Uterus (tissue), 4 donors: Measurements from ENCODE around the gene IGF1R. TPM values are rescaled to one million over a fixed set of nuclear protein-coding genes. Genes with fewer than 3 reads are reported as not detected.
"Not testable (repeated sequence)": the region's sequence is repeated elsewhere in the genome, so short reads cannot be mapped to it uniquely, and the experiment has no call there.

Experiments used
- DNase-seq, 2 donors: peaks; one replicate each; pipeline ENCODE4 v3.0.0-alpha.2; 2019 to 2020
- H3K27ac ChIP-seq, 2 donors: fragments of 200-600 bp; sonication (generic); 1 replicate in 1 of 2; 2 replicates in 1 of 2; pipeline ENCODE4 v1.5.1; 2016 to 2018
- H3K27me3 ChIP-seq, 2 donors: fragments of 200-600 bp; sonication (generic); one replicate each; pipeline ENCODE4 v1.5.1; 2018 to 2019; ENCODE audit warnings: control low read depth in 1 of 2
- H3K36me3 ChIP-seq, 2 donors: fragments of 200-600 bp; sonication (generic); one replicate each; pipeline ENCODE4 v1.5.1; 2019; ENCODE audit warnings: control low read depth in 1 of 2
- H3K4me1 ChIP-seq, 2 donors: fragments of 200-600 bp; sonication (generic); one replicate each; pipeline ENCODE4 v1.5.1; 2018 to 2019; ENCODE audit warnings: control low read depth in 1 of 2
- H3K4me3 ChIP-seq, 2 donors: fragments of 200-600 bp; sonication (generic); 1 replicate in 1 of 2; 2 replicates in 1 of 2; pipeline ENCODE4 v1.5.1; 2018 to 2019; ENCODE audit warnings: mild to moderate bottlenecking in 1 of 2
- H3K9me3 ChIP-seq, 2 donors: fragments of 200-600 bp; sonication (generic); one replicate each; pipeline ENCODE4 v1.5.1; 2019; ENCODE audit warnings: control low read depth in 1 of 2
- CTCF ChIP-seq, 4 experiments: fragments of 200-600 bp in 2 of 4; fragments of 450-650 bp in 2 of 4; sonication (generic) in 2 of 4; IDR thresholded peaks; one replicate each; pipeline ENCODE4 v1.5.1; 2016 to 2019; ENCODE audit warnings: antibody characterized with exemption in 4 of 4, mild to moderate bottlenecking in 2 of 4, moderate library complexity in 1 of 4
- POLR2A ChIP-seq, 2 donors: fragments of 450-650 bp; IDR thresholded peaks; one replicate each; pipeline ENCODE4 v1.6.1; 2016; ENCODE audit warnings: antibody characterized with exemption in 2 of 2, mild to moderate bottlenecking in 1 of 2, moderate library complexity in 1 of 2
- intact Hi-C: fragments of 100-400 bp; cut with DNase I; formaldehyde crosslinking; loops from one replicate; pipeline ENCODE4 v1.15.1; 2023; ENCODE audit warnings: low total_unique reads
- total RNA-seq, 4 donors: library from RNA; depleted of rRNA in 3 of 4; stranded (reverse); fragments of >200 nt in 3 of 4; gene quantifications; one replicate each; pipeline versions ENCODE4 v1.1.0 to v1.2.4, GENCODE V29; 2014 to 2023
- donor health status: DM: yes; HTN: yes; CAD: no.

Gene IGF1R
- total RNA-seq, 4 donors from 2014 or later: 30.0 to 95.2 (median 57.5) TPM

GRCh38 chr15:98997755-98998154 is 349.4 kb downstream of the IGF1R start:
- H3K27me3 ChIP-seq: no peaks in the 10 kb centered on the region
- H3K36me3 ChIP-seq: no peaks in the 10 kb centered on the region
- H3K4me3 ChIP-seq: no peak overlapping the region
- intact Hi-C loops: no loop called here
- no peak overlapping the region for H3K27ac ChIP-seq
- H3K9me3 ChIP-seq: no peaks in the 10 kb centered on the region
- TF ChIP-seq POLR2A (IDR thresholded peaks at IDR 0.05): no peak
- TF ChIP-seq CTCF (IDR thresholded peaks at IDR 0.05): no peak
- H3K4me1 ChIP-seq: no peaks in the 10 kb centered on the region
- no peak for DNase-seq

DNA sequence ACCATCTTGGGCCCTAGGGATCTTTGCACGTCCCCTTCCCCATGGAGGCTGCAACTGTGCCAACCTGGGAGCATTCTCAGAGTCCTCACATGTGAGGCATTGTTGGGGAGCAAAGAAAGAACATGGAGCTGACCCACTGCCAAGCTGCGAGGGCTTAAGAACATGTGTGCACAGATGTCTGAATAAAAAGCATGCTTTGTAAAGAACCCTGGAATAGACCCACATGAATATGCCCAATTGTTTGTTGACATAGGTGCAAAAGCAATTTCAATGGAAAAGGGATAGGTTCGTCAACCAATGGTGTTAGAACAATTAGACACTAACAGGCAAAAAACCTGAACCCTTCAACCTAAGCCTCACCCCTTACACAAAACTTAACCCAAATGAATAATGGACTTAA is 349.9 kb downstream of the IGF1R start:
- H3K27me3 ChIP-seq: no peaks in the 10 kb centered on the region
- no peaks in the 10 kb centered on the region for H3K36me3 ChIP-seq
- no peak for TF ChIP-seq POLR2A (IDR thresholded peaks at IDR 0.05)
- no peak for TF ChIP-seq CTCF (IDR thresholded peaks at IDR 0.05)
- no peaks in the 10 kb centered on the region for H3K4me1 ChIP-seq
- intact Hi-C loops: no loop called here
- no peaks in the 10 kb centered on the region for H3K9me3 ChIP-seq
- DNase-seq: no peak
- no peak overlapping the region for H3K4me3 ChIP-seq
- H3K27ac ChIP-seq: no peak overlapping the region

GRCh38 chr15:98999233-98999632 is 350.9 kb downstream of the IGF1R start:
- DNase-seq: no peak
- Histone ChIP-seq H3K4me1 (no peaks in the 10 kb centered on the region), H3K27me3 (no peaks in the 10 kb centered on the region), H3K36me3 (no peaks in the 10 kb centered on the region), H3K4me3 (no peak overlapping the region), H3K9me3 (no peaks in the 10 kb centered on the region), H3K27ac (no peak overlapping the region)
- intact Hi-C loops: no loop called here
- no peak for TF ChIP-seq POLR2A (IDR thresholded peaks at IDR 0.05)
- TF ChIP-seq CTCF (IDR thresholded peaks at IDR 0.05): no peak

DNA sequence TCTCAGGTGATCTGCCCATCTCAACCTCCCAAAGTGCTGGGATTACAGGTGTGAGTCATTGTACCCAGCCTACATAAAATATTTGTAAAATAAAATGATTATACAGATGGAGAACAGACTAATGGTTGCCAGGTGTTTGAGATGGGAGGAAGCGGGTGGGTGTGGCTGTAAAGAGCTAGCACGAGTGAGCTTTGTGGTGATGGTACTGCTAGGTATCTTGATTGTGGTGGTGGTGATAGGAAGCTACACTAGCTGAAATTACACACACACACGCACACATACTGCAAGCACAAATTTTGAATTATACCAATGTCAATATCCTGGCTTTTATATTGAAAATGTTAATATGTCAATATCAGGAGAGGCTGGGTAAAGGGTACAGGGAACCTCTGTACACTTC is 353.9 kb downstream of the IGF1R start:
- no peak overlapping the region for H3K27ac ChIP-seq
- TF ChIP-seq CTCF (IDR thresholded peaks at IDR 0.05) (no peak), POLR2A (IDR thresholded peaks at IDR 0.05) (no peak)
- no peak for DNase-seq
- intact Hi-C loops: no loop called here
- no peaks in the 10 kb centered on the region for H3K36me3 ChIP-seq
- no peaks in the 10 kb centered on the region for H3K27me3 ChIP-seq
- no peak overlapping the region for H3K4me3 ChIP-seq
- H3K4me1 ChIP-seq: no peaks in the 10 kb centered on the region
- no peaks in the 10 kb centered on the region for H3K9me3 ChIP-seq

DNA sequence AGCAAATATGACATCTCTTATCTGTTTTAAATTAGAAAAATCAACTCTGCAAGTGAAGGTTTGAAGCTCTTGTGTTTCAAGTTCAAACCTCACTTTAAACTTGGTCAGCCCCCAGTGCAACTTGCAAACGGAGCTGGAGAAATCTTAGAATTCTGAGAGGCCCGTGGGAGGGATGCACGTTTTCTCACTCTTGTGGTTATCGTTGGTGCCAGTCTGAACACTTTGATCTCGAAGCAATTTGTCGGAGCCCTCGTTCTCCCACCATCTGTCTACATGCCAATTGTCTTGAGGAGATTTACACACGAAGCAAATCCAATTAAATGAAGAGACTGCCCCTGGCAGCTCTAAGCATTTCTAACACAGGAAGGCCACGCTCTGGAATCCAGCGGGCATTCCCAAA is 355.0 kb downstream of the IGF1R start:
- DNase-seq, H3K4me3 ChIP-seq, H3K9me3 ChIP-seq, H3K4me1 ChIP-seq, intact Hi-C loops, H3K27me3 ChIP-seq, H3K27ac ChIP-seq, H3K36me3 ChIP-seq: not testable (repeated sequence)

- H3K4me1 ChIP-seq, intact Hi-C loops, H3K27me3 ChIP-seq, H3K4me3 ChIP-seq, H3K9me3 ChIP-seq, H3K36me3 ChIP-seq, H3K27ac ChIP-seq, DNase-seq: not testable (repeated sequence)
Measured at GRCh38 chr15:99004998-99005974, 356.9 kb downstream of the IGF1R start.
